ENCODE results near the gene USP15. TPM values are rescaled to one million over a fixed set of nuclear protein-coding genes. Genes with fewer than 3 reads are reported as not detected.

USP15 gene
- total RNA-seq, 2 donors from 2014 or later = 27.9 to 29.1 TPM

GRCh38 chr12:62400135-62400534 lies 139.9 kb downstream of the USP15 start:
- WGBS, 2 experiments (ENCODE audit: insufficient coverage in 1 of 2, insufficient read length in 1 of 2) = 80% methylated on average over 1 of the region's 2 CpGs; no CpG with 5 or more reads in 1 of the 2 experiments
- H3K9ac ChIP-seq (ENCODE audit: extremely low read depth, low read length, poor library complexity, severe bottlenecking) = no peak overlapping the region
- no peaks in the 10 kb centered on the region for H3K9me3 Mint-ChIP-seq
- H3K9me3 ChIP-seq (ENCODE audit: control insufficient read depth, low read length) = no peaks in the 10 kb centered on the region
- no peak for TF ChIP-seq CTCF (conservative IDR thresholded peaks at IDR 0.05)
- peaks cover 12% of the 10 kb centered on the region for H3K36me3 Mint-ChIP-seq (ENCODE audit: low read depth)
- H3K4me1 ChIP-seq (ENCODE audit: control insufficient read depth, insufficient read depth, low read length) = no peaks in the 10 kb centered on the region
- no peak overlapping the region for H3K27ac Mint-ChIP-seq
- H3K27me3 Mint-ChIP-seq (ENCODE audit: insufficient read depth) = no peaks in the 10 kb centered on the region
- no peaks in the 10 kb centered on the region for H3K27me3 ChIP-seq (ENCODE audit: control insufficient read depth, insufficient read depth, low read length, poor library complexity, severe bottlenecking)
- no peak for DNase-seq
- H3K4me3 ChIP-seq (ENCODE audit: low read length) = no peak overlapping the region
- H3K4me1 Mint-ChIP-seq = no peaks in the 10 kb centered on the region
- peaks cover 34% of the 10 kb centered on the region for H3K36me3 ChIP-seq (ENCODE audit: control insufficient read depth, insufficient read depth, low read length)
- H3K27ac ChIP-seq (ENCODE audit: low read depth, low read length) = no peak overlapping the region
- H3K4me3 Mint-ChIP-seq = no peak overlapping the region

DNA sequence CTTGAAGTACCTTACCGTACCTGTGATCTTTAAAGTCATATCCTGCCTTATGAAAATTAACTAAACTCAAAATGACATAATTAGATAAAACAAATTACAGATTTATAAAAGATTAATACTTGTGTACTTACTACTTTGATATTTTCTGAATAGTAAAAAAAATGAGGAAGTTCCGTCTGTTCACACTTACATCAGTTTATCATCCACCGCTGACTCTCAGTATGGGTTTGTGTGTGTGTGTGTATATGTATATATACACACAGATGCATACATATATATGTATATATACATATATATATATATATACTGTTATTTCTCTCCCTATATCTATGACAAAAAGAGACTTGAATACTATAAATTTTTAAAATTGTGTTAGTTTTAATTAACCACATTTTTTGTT lies 141.4 kb downstream of the USP15 start:
- DNase-seq = no peak
- no peaks in the 10 kb centered on the region for H3K27me3 Mint-ChIP-seq (ENCODE audit: insufficient read depth)
- WGBS, 2 experiments (ENCODE audit: insufficient coverage in 1 of 2, insufficient read length in 1 of 2) = no CpG with 5 or more reads among the region's 3 CpGs

GRCh38 chr12:62403031-62403430 lies 142.8 kb downstream of the USP15 start:
- H3K4me3 Mint-ChIP-seq = no peak overlapping the region
- DNase-seq = no peak
- H3K4me3 ChIP-seq (ENCODE audit: low read length) = no peak overlapping the region
- no peak overlapping the region for H3K27ac ChIP-seq (ENCODE audit: low read depth, low read length)
- no peak for TF ChIP-seq CTCF (conservative IDR thresholded peaks at IDR 0.05)
- no peaks in the 10 kb centered on the region for H3K27me3 Mint-ChIP-seq (ENCODE audit: insufficient read depth)
- H3K36me3 Mint-ChIP-seq (ENCODE audit: low read depth) = peaks cover 3% of the 10 kb centered on the region
- no peaks in the 10 kb centered on the region for H3K4me1 Mint-ChIP-seq
- H3K36me3 ChIP-seq (ENCODE audit: control insufficient read depth, insufficient read depth, low read length) = peaks cover 23% of the 10 kb centered on the region
- no peak overlapping the region for H3K9ac ChIP-seq (ENCODE audit: extremely low read depth, low read length, poor library complexity, severe bottlenecking)
- no peaks in the 10 kb centered on the region for H3K4me1 ChIP-seq (ENCODE audit: control insufficient read depth, insufficient read depth, low read length)
- no peaks in the 10 kb centered on the region for H3K9me3 Mint-ChIP-seq
- no peaks in the 10 kb centered on the region for H3K9me3 ChIP-seq (ENCODE audit: control insufficient read depth, low read length)
- no peak overlapping the region for H3K27ac Mint-ChIP-seq
- no peaks in the 10 kb centered on the region for H3K27me3 ChIP-seq (ENCODE audit: control insufficient read depth, insufficient read depth, low read length, poor library complexity, severe bottlenecking)

More for the DNA sequence above, 141.4 kb downstream of the USP15 start:
- H3K9me3 Mint-ChIP-seq = no peaks in the 10 kb centered on the region
- no peak for TF ChIP-seq CTCF (conservative IDR thresholded peaks at IDR 0.05)
- Histone ChIP-seq H3K27ac (ENCODE audit: low read depth, low read length) (no peak overlapping the region), H3K4me3 (ENCODE audit: low read length) (no peak overlapping the region), H3K4me1 (ENCODE audit: control insufficient read depth, insufficient read depth, low read length) (no peaks in the 10 kb centered on the region), H3K27me3 (ENCODE audit: control insufficient read depth, insufficient read depth, low read length, poor library complexity, severe bottlenecking) (no peaks in the 10 kb centered on the region), H3K9me3 (ENCODE audit: control insufficient read depth, low read length) (no peaks in the 10 kb centered on the region), H3K36me3 (ENCODE audit: control insufficient read depth, insufficient read depth, low read length) (peaks cover 30% of the 10 kb centered on the region), H3K9ac (ENCODE audit: extremely low read depth, low read length, poor library complexity, severe bottlenecking) (no peak overlapping the region)
- no peaks in the 10 kb centered on the region for H3K4me1 Mint-ChIP-seq
- H3K27ac Mint-ChIP-seq = no peak overlapping the region
- H3K4me3 Mint-ChIP-seq = no peak overlapping the region
- H3K36me3 Mint-ChIP-seq (ENCODE audit: low read depth) = peaks cover 6% of the 10 kb centered on the region

Measured in endodermal cell (in vitro differentiated cells).